ENCODE data around the gene MYO1G.
"Not testable (repeated sequence)": the region's sequence is repeated elsewhere in the genome, so short reads cannot be mapped to it uniquely, and the experiment has no call there.

Gene MYO1G

DNA sequence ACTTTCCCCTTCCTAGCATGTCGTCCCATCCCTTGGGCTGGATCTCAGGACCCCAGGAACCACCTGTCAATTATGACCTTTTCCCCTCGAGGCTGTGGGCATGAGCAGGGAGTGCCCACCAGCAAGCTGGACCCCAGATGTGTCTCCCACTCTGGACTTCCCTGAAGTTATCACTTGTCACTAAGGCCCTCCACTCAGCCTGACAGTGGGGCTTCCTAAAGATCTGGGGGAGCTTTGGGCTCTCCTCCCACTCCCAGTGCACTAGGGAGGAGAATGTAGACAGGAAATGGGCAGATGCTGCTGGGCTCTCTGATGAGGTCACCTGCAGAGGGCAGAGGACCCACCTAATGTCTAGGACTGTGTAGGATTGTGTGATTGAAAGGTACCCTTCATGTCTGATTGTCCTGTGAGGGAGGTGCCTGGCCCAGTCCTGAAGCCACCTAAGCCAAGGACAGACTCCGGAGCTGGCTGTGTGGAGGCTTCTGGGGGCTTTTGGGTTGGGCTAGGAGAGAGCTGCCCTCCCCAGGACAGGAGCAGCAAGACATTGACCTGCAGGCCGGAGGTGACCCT is 18.7 kb downstream of the MYO1G start:
- Histone ChIP-seq H3K9ac (ENCODE audit: low read depth, low read length) (no peak overlapping the region), H3K4me1 (ENCODE audit: insufficient read depth, low read length) (no peaks in the 10 kb centered on the region), H3K36me3 (ENCODE audit: insufficient read depth, low read length) (no peaks in the 10 kb centered on the region), H3K9me3 (ENCODE audit: control insufficient read depth, insufficient read depth, low read length) (no peaks in the 10 kb centered on the region)

DNA sequence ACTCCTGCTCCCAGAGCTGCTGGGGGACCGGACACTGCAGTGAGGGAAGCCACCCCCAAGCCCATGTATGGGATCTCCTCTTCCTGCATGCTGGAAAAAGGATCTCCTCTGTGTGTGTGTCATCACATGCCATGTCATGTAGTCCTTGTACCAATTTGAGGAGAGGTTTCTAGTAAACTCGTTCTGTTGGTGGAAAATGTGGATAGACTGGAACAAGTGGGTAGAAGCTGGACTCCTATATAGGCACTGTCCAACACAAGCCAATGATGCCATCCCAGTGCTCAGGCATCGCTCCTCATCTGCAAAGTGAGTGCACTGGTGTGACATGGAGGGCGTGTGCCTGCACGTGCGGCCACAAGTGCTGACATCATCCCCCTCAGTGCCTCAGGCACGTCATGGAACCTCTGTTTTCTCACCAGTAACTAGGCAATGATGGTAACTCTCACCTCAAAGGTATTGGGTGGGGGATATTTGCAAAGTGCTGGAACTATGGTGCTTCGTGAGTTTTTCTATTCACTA is 19.3 kb downstream of the MYO1G start:
- Histone ChIP-seq H3K9ac (ENCODE audit: low read depth, low read length) (no peak overlapping the region), H3K4me1 (ENCODE audit: insufficient read depth, low read length) (no peaks in the 10 kb centered on the region), H3K9me3 (ENCODE audit: control insufficient read depth, insufficient read depth, low read length) (no peaks in the 10 kb centered on the region), H3K36me3 (ENCODE audit: insufficient read depth, low read length) (no peaks in the 10 kb centered on the region)

GRCh38 chr7:44958645-44959344 is 20.0 kb downstream of the MYO1G start:
- Histone ChIP-seq H3K9ac (ENCODE audit: low read depth, low read length) (no peak overlapping the region), H3K9me3 (ENCODE audit: control insufficient read depth, insufficient read depth, low read length) (no peaks in the 10 kb centered on the region), H3K36me3 (ENCODE audit: insufficient read depth, low read length) (no peaks in the 10 kb centered on the region), H3K4me1 (ENCODE audit: insufficient read depth, low read length) (no peaks in the 10 kb centered on the region)

GRCh38 chr7:44956157-44956766 is 22.6 kb downstream of the MYO1G start:
- Histone ChIP-seq H3K9ac (ENCODE audit: low read depth, low read length) (no peak overlapping the region), H3K9me3 (ENCODE audit: control insufficient read depth, insufficient read depth, low read length) (no peaks in the 10 kb centered on the region), H3K36me3 (ENCODE audit: insufficient read depth, low read length) (no peaks in the 10 kb centered on the region), H3K4me1 (ENCODE audit: insufficient read depth, low read length) (no peaks in the 10 kb centered on the region)

GRCh38 chr7:44955733-44956132 is 23.1 kb downstream of the MYO1G start:
- Histone ChIP-seq H3K4me1 (ENCODE audit: insufficient read depth, low read length) (no peaks in the 10 kb centered on the region), H3K36me3 (ENCODE audit: insufficient read depth, low read length) (no peaks in the 10 kb centered on the region), H3K9ac (ENCODE audit: low read depth, low read length) (no peak overlapping the region), H3K9me3 (ENCODE audit: control insufficient read depth, insufficient read depth, low read length) (no peaks in the 10 kb centered on the region)

DNA sequence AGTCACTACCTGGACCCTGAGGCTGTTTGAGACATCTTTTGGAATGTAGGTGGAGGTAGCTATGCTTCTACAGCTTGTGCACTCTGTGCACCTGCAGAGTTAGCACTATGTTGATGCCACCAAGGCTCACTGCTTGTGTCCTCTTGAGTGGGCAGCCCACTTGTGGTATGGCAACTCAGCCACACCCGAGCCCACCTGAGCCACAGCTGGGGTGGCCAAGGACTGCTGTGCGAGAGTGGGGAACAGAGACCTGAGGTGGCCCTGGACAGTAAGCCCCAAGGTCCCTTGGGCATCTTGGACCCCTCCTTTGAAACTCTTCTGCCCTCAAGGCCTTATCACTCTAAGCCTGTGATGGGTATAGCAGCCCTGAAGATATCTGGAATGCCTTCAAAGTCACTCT is 25.7 kb downstream of the MYO1G start:
- Histone ChIP-seq H3K4me1 (ENCODE audit: insufficient read depth, low read length) (no peaks in the 10 kb centered on the region), H3K9ac (ENCODE audit: low read depth, low read length) (no peak overlapping the region), H3K36me3 (ENCODE audit: insufficient read depth, low read length) (no peaks in the 10 kb centered on the region), H3K9me3 (ENCODE audit: control insufficient read depth, insufficient read depth, low read length) (no peaks in the 10 kb centered on the region)

DNA sequence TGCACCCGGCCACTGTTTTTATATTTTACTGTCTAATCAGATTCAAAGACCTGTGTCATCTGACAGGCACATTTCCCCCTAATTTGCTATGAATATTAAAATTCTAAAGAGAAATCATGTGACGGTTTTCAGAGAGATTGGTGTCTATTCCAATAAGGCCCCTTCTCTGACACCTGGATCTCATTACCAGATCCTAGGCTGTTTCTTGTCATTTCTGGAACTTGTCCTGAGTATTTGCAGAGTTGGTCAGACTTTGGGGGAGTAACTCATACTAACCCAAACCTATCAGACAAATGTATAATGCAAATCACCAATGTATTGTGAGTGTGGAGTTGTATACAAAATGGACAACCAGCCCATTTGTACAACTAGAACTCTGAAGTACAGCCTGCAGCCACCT is 29.5 kb downstream of the MYO1G start:
- Histone ChIP-seq H3K36me3 (ENCODE audit: insufficient read depth, low read length) (no peaks in the 10 kb centered on the region), H3K9ac (ENCODE audit: low read depth, low read length) (no peak overlapping the region), H3K9me3 (ENCODE audit: control insufficient read depth, insufficient read depth, low read length) (no peaks in the 10 kb centered on the region), H3K4me1 (ENCODE audit: insufficient read depth, low read length) (no peaks in the 10 kb centered on the region)

DNA sequence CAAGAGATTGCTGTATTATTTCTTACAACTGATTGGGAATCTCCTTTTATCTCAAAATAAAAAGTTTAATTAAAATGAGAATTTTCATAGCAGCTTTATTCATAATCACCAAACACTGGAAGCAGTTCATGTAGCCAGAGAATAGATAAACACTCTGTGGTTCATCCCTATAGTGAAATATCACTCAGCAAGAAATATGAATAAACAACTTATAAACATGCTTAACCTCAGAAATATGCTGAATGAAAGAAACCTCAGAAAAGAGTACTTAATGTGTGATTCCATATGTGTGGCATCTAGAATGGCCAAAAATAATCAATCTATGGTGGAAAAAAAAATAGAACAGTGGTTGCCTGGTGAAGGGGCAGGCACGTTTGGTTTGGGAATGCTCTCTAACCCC is 33.3 kb downstream of the MYO1G start:
- Histone ChIP-seq H3K9me3 (ENCODE audit: control insufficient read depth, insufficient read depth, low read length) (no peaks in the 10 kb centered on the region), H3K36me3 (ENCODE audit: insufficient read depth, low read length) (no peaks in the 10 kb centered on the region), H3K4me1 (ENCODE audit: insufficient read depth, low read length) (no peaks in the 10 kb centered on the region), H3K9ac (ENCODE audit: low read depth, low read length) (no peak overlapping the region)

- no peaks in the 10 kb centered on the region for H3K9me3 ChIP-seq (ENCODE audit: control insufficient read depth, insufficient read depth, low read length)
- H3K9ac ChIP-seq (ENCODE audit: low read depth, low read length): no peak overlapping the region
- H3K4me1 ChIP-seq (ENCODE audit: insufficient read depth, low read length): no peaks in the 10 kb centered on the region
- H3K36me3 ChIP-seq (ENCODE audit: insufficient read depth, low read length): no peaks in the 10 kb centered on the region
Measured at GRCh38 chr7:44944821-44945220, 34.0 kb downstream of the MYO1G start.

DNA sequence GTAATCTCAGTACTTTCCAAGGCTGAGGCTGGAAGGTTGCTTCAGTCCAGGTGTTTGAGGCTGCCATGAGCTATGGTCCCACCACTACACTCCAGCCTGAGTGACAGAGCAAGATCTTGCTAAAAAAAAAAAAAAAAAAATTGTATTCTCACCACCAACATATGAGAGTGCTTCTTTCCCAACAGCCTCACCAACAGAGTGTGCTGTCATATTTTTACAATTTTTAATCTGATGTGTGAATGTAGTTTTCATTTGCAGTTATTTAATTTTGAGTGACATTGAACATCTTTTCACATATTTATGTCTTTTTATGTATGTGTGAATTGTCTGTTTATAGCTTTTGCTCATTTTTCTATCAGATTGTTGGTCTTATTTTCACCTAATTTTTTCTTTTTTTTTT is 35.2 kb downstream of the MYO1G start:
- Histone ChIP-seq H3K36me3 (ENCODE audit: insufficient read depth, low read length) (no peaks in the 10 kb centered on the region), H3K9me3 (ENCODE audit: control insufficient read depth, insufficient read depth, low read length) (no peaks in the 10 kb centered on the region), H3K4me1 (ENCODE audit: insufficient read depth, low read length) (no peaks in the 10 kb centered on the region), H3K9ac (ENCODE audit: low read depth, low read length) (no peak overlapping the region)

DNA sequence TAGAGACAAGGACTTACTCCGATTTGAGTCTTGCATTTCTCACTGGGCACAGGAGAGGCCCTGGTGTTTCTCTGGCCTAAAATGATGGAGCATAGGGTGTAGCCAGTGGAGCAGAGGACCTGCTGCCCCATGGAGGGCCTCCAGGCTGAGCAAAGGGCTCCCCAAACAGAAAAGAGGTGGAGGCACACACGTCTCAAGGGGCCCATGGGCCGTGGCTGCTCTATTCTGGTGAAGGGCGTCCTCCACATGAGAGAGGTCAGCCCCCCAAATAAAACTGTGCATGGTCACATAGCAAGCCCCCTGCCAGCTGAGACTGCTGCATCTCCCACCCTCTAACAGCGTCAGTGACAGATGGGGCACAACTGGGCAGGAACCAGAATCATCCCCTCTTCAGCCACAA is 41.4 kb downstream of the MYO1G start:
- H3K4me1 ChIP-seq (ENCODE audit: insufficient read depth, low read length): no peaks in the 10 kb centered on the region
- no peak overlapping the region for H3K9ac ChIP-seq (ENCODE audit: low read depth, low read length)
- H3K36me3 ChIP-seq (ENCODE audit: insufficient read depth, low read length): no peaks in the 10 kb centered on the region
- H3K9me3 ChIP-seq (ENCODE audit: control insufficient read depth, insufficient read depth, low read length): no peaks in the 10 kb centered on the region

DNA sequence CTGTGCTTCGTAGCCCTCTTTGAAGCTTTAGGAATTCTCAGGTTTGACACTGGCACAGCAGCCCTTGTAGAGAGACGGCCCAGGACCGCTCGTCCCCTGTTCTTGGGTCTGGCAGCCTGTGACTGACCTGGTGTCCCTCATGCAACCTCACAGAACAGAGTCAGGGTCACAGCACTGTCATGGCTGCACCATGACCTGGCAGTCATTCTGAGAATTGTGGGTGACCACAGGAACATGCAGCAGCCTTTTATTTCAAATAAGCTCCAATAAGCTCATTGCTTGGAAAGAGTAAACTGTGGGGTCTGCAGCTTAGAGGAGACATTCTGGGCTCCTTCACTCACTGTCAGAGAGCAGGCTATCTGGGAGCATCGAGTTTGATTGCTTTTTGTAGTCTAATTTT is 42.5 kb downstream of the MYO1G start:
- H3K4me1 ChIP-seq (ENCODE audit: insufficient read depth, low read length): no peaks in the 10 kb centered on the region
- no peaks in the 10 kb centered on the region for H3K9me3 ChIP-seq (ENCODE audit: control insufficient read depth, insufficient read depth, low read length)
- H3K36me3 ChIP-seq (ENCODE audit: insufficient read depth, low read length): no peaks in the 10 kb centered on the region
- no peak overlapping the region for H3K9ac ChIP-seq (ENCODE audit: low read depth, low read length)

GRCh38 chr7:44935583-44935982 is 43.2 kb downstream of the MYO1G start:
- no peaks in the 10 kb centered on the region for H3K36me3 ChIP-seq (ENCODE audit: insufficient read depth, low read length)
- no peaks in the 10 kb centered on the region for H3K4me1 ChIP-seq (ENCODE audit: insufficient read depth, low read length)
- H3K9me3 ChIP-seq (ENCODE audit: control insufficient read depth, insufficient read depth, low read length): no peaks in the 10 kb centered on the region
- no peak overlapping the region for H3K9ac ChIP-seq (ENCODE audit: low read depth, low read length)

DNA sequence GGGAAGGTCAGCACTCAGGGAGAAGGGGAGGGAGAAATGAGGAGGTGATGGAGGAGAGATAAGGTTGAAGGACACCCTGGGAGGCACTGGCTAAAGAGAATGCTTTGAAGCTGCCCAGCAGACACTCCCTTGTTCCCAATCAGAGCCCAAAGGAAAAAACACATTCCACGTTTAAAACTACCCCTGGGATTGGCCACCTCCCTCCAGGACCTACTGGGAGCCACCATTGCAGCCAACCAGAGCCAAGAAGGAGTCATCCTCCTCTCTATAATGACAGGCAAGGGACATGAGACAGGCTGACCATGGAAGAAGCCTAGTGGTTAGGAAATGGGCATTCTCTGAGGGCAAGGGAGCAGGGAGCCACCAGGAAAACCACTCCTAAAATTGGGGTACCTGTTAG is 43.8 kb downstream of the MYO1G start:
- Histone ChIP-seq H3K9me3 (ENCODE audit: control insufficient read depth, insufficient read depth, low read length) (no peaks in the 10 kb centered on the region), H3K9ac (ENCODE audit: low read depth, low read length) (no peak overlapping the region)

GRCh38 chr7:44934510-44934909 is 44.3 kb downstream of the MYO1G start:
- H3K4me1 ChIP-seq (ENCODE audit: insufficient read depth, low read length); H3K9me3 ChIP-seq (ENCODE audit: control insufficient read depth, insufficient read depth, low read length); H3K9ac ChIP-seq (ENCODE audit: low read depth, low read length); H3K36me3 ChIP-seq (ENCODE audit: insufficient read depth, low read length): not testable (repeated sequence)

More for the DNA sequence above, 43.8 kb downstream of the MYO1G start:
- Histone ChIP-seq H3K36me3 (ENCODE audit: insufficient read depth, low read length) (no peaks in the 10 kb centered on the region), H3K4me1 (ENCODE audit: insufficient read depth, low read length) (no peaks in the 10 kb centered on the region)
